GM12872 (cell line): ENCODE results near the gene COQ4.

Experiments
- CTCF ChIP-seq: IDR thresholded peaks from 3 replicates; pipeline ENCODE4 v1.5.1; 2011; ENCODE audit warnings: low read depth, mild to moderate bottlenecking, low read length, moderate library complexity; ENCODE audit not compliant: insufficient read depth

COQ4 gene

GRCh38 chr9:128296340-128297220 is 26.1 kb upstream of the COQ4 start:
- TF ChIP-seq CTCF, result no peak

- TF ChIP-seq CTCF, result no peak
Observed at GRCh38 chr9:128297221-128297773, 25.3 kb upstream of the COQ4 start.

- TF ChIP-seq CTCF, result no peak
Observed at GRCh38 chr9:128298535-128299482, 23.8 kb upstream of the COQ4 start.

- no peak for TF ChIP-seq CTCF
Observed at GRCh38 chr9:128304136-128304970, 18.3 kb upstream of the COQ4 start.

- no peak for TF ChIP-seq CTCF
Observed at GRCh38 chr9:128304971-128305288, 17.7 kb upstream of the COQ4 start.

- TF ChIP-seq CTCF, result no peak
Observed at GRCh38 chr9:128309551-128309950, 13.1 kb upstream of the COQ4 start.
